ENCODE measurements around the gene PSMC1. TPM values are rescaled to one million over a fixed set of nuclear protein-coding genes. Genes with fewer than 3 reads are reported as not detected.

PSMC1 gene
- total RNA-seq, 1 experiment from 2014 or later = 696 TPM

GRCh38 chr14:90302529-90303303 is 46.4 kb downstream of the PSMC1 start:
- DNase-seq (ENCODE audit: low read depth) = no peak

- DNase-seq (ENCODE audit: low read depth) = no peak
Observed at GRCh38 chr14:90303473-90303872, 47.1 kb downstream of the PSMC1 start.

- no peak for DNase-seq (ENCODE audit: low read depth)
Observed at GRCh38 chr14:90304502-90304901, 48.1 kb downstream of the PSMC1 start.

- DNase-seq (ENCODE audit: low read depth) = no peak
Observed at GRCh38 chr14:90305176-90305601, 48.8 kb downstream of the PSMC1 start.

- no peak for DNase-seq (ENCODE audit: low read depth)
Observed at GRCh38 chr14:90308561-90308960, 52.2 kb downstream of the PSMC1 start.

- DNase-seq (ENCODE audit: low read depth) = no peak
Observed at GRCh38 chr14:90317286-90317685, 60.9 kb downstream of the PSMC1 start.

GRCh38 chr14:90318016-90318415 is 61.7 kb downstream of the PSMC1 start:
- DNase-seq (ENCODE audit: low read depth) = no peak

GRCh38 chr14:90319173-90319572 is 62.8 kb downstream of the PSMC1 start:
- no peak for DNase-seq (ENCODE audit: low read depth)

- no peak for DNase-seq (ENCODE audit: low read depth)
Observed at GRCh38 chr14:90319634-90320541, 63.5 kb downstream of the PSMC1 start.

GRCh38 chr14:90321891-90322290 is 65.5 kb downstream of the PSMC1 start:
- no peak for DNase-seq (ENCODE audit: low read depth)

Other genes starting within 250 kb of the PSMC1 start
- gene KCNK13, start 194.6 kb upstream of the PSMC1 start, total RNA-seq (2014; rRNA removed; shearing (Covaris generic)) = 0.23 and 0.60 TPM in 2 replicates
- 7.5 and 8.9 TPM in 2 replicates for gene NRDE2, start 75.4 kb downstream of the PSMC1 start, total RNA-seq (2014; rRNA removed; shearing (Covaris generic))
- gene CALM1, start 140.5 kb downstream of the PSMC1 start, total RNA-seq (2014; rRNA removed; shearing (Covaris generic)) = 318 and 490 TPM in 2 replicates

Data from Daoy (cell line).